H9 (cell line): ENCODE results near the gene SPTBN1. TPM values are rescaled to one million over a fixed set of nuclear protein-coding genes. Genes with fewer than 3 reads are reported as not detected.

Source experiments
- DNase-seq: peaks from one replicate; pipeline ENCODE4 v3.0.0-alpha.2; 2017
- H2AFZ ChIP-seq: one replicate; pipeline ENCODE4 v1.6.1; 2013; ENCODE audit warnings: mild to moderate bottlenecking, low read length, control low read depth, moderate library complexity
- H2AK5ac ChIP-seq: 2 replicates; pipeline ENCODE4 v1.6.1; 2013; ENCODE audit warnings: low read length, control low read depth, mixed read lengths; ENCODE audit not compliant: insufficient read length
- H2BK120ac ChIP-seq: one replicate; pipeline ENCODE4 v1.6.1; 2013; ENCODE audit warnings: low read depth, mild to moderate bottlenecking, low read length, control low read depth, inconsistent platforms; ENCODE audit not compliant: poor library complexity, severe bottlenecking
- H2BK12ac ChIP-seq: 2 replicates; pipeline ENCODE4 v1.6.1; 2013; ENCODE audit warnings: low read length, control low read depth, mixed read lengths, low read depth; ENCODE audit not compliant: insufficient read length
- H2BK15ac ChIP-seq: 2 replicates; pipeline ENCODE4 v1.6.1; 2013; ENCODE audit warnings: low read depth, low read length, control low read depth
- H2BK20ac ChIP-seq: one replicate; pipeline ENCODE4 v1.6.1; 2013; ENCODE audit warnings: low read depth, mild to moderate bottlenecking, low read length, control low read depth, inconsistent platforms; ENCODE audit not compliant: poor library complexity, severe bottlenecking
- H2BK5ac ChIP-seq: 2 replicates; pipeline ENCODE4 v1.6.1; 2013; ENCODE audit warnings: low read length, control low read depth, mixed read lengths; ENCODE audit not compliant: insufficient read length
- H3K14ac ChIP-seq: 2 replicates; pipeline ENCODE4 v1.6.1; 2013; ENCODE audit warnings: low read length, control low read depth; ENCODE audit not compliant: insufficient read depth
- H3K18ac ChIP-seq: 2 replicates; pipeline ENCODE4 v1.6.1; 2013; ENCODE audit warnings: low read depth, mild to moderate bottlenecking, mixed read lengths, low read length, control low read depth; ENCODE audit not compliant: insufficient read length
- H3K23ac ChIP-seq: 2 replicates; pipeline ENCODE4 v1.6.1; 2013; ENCODE audit warnings: low read length, control low read depth, mixed read lengths, low read depth; ENCODE audit not compliant: insufficient read length
- H3K23me2 ChIP-seq: 2 replicates; pipeline ENCODE4 v1.6.1; 2013; ENCODE audit warnings: low read depth, mild to moderate bottlenecking, mixed read lengths, low read length, control low read depth; ENCODE audit not compliant: insufficient read length, poor library complexity, severe bottlenecking
- H3K27ac ChIP-seq: 2 replicates; pipeline ENCODE4 v1.5.1; 2013; ENCODE audit warnings: low read length, control low read depth, mixed read lengths, low read depth; ENCODE audit not compliant: insufficient read length
- H3K27me3 ChIP-seq: 2 replicates; pipeline ENCODE4 v1.6.1; 2013; ENCODE audit warnings: low read length, control low read depth, inconsistent platforms; ENCODE audit not compliant: insufficient read depth
- H3K4ac ChIP-seq: 2 replicates; pipeline ENCODE4 v1.6.1; 2013; ENCODE audit warnings: low read depth, mild to moderate bottlenecking, control low read depth, inconsistent platforms, low read length, moderate library complexity
- H3K4me1 ChIP-seq: 2 replicates; pipeline ENCODE4 v1.6.1; 2013; ENCODE audit warnings: low read length, control low read depth, inconsistent platforms; ENCODE audit not compliant: insufficient read depth
- H3K4me2 ChIP-seq: 2 replicates; pipeline ENCODE4 v1.6.1; 2013; ENCODE audit warnings: low read length, control low read depth, mixed read lengths; ENCODE audit not compliant: insufficient read length, insufficient read depth
- H3K56ac ChIP-seq: 2 replicates; pipeline ENCODE4 v1.6.1; 2013; ENCODE audit warnings: low read depth, mild to moderate bottlenecking, mixed read lengths, low read length, control low read depth; ENCODE audit not compliant: insufficient read length
- H3K79me1 ChIP-seq: 2 replicates; pipeline ENCODE4 v1.6.1; 2013; ENCODE audit warnings: low read depth, mild to moderate bottlenecking, moderate library complexity, low read length, control low read depth, inconsistent platforms; ENCODE audit not compliant: insufficient read depth, poor library complexity, severe bottlenecking
- H3K79me2 ChIP-seq: 2 replicates; pipeline ENCODE4 v1.6.1; 2013; ENCODE audit warnings: low read length, control low read depth, inconsistent platforms; ENCODE audit not compliant: insufficient read depth
- H3K9ac ChIP-seq: 2 replicates; pipeline ENCODE4 v1.6.1; 2013; ENCODE audit warnings: low read length, control low read depth, mixed read lengths; ENCODE audit not compliant: insufficient read length; ENCODE audit errors: extremely low read depth
- H3K9me3 ChIP-seq: one replicate; pipeline ENCODE4 v1.6.1; 2013; ENCODE audit warnings: low read depth, low read length, inconsistent platforms; ENCODE audit not compliant: control insufficient read depth
- H3T11ph ChIP-seq: one replicate; pipeline ENCODE4 v1.6.1; 2013; ENCODE audit warnings: mild to moderate bottlenecking, low read length, control low read depth, inconsistent platforms
- H4K20me1 ChIP-seq: one replicate; pipeline ENCODE4 v1.6.1; 2013; ENCODE audit not compliant: control insufficient read depth, insufficient read length, insufficient read depth
- H4K5ac ChIP-seq: 2 replicates; pipeline ENCODE4 v1.6.1; 2013; ENCODE audit warnings: low read depth, mild to moderate bottlenecking, mixed read lengths, low read length, control low read depth; ENCODE audit not compliant: insufficient read length
- H4K8ac ChIP-seq: replicated peaks from 2 replicates; pipeline ENCODE4 v1.6.1; 2013; ENCODE audit warnings: low read length, control low read depth, mixed read lengths, low read depth; ENCODE audit not compliant: insufficient read length
- H4K91ac ChIP-seq: 2 replicates; pipeline ENCODE4 v1.6.1; 2013; ENCODE audit warnings: low read depth, mild to moderate bottlenecking, moderate library complexity, mixed read lengths, low read length, control low read depth; ENCODE audit not compliant: insufficient read length
- H3K27ac Mint-ChIP-seq, 3 experiments: 2 replicates in 2 of 3; 3 replicates in 1 of 3; pipeline ENCODE4 v1.8.0; 2020 to 2021; ENCODE audit warnings: mixed read lengths in 3 of 3, mild to moderate bottlenecking in 1 of 3, moderate library complexity in 1 of 3
- H3K27me3 Mint-ChIP-seq: 2 replicates; pipeline ENCODE4 v1.8.0; 2021; ENCODE audit warnings: low read depth, mild to moderate bottlenecking, moderate library complexity, mixed read lengths
- H3K36me3 Mint-ChIP-seq, 3 experiments: 2 replicates in 2 of 3; 3 replicates in 1 of 3; pipeline ENCODE4 v1.8.0; 2020 to 2021; ENCODE audit warnings: low read depth in 3 of 3, mixed read lengths in 3 of 3; ENCODE audit not compliant: insufficient read depth in 1 of 3
- H3K4me1 Mint-ChIP-seq, 2 experiments: 2 replicates each; pipeline ENCODE4 v1.8.0; 2020; ENCODE audit warnings: mixed read lengths in 2 of 2
- H3K4me3 Mint-ChIP-seq, 2 experiments: 2 replicates in 1 of 2; 3 replicates in 1 of 2; pipeline ENCODE4 v1.8.0; 2020 to 2021; ENCODE audit warnings: mild to moderate bottlenecking in 2 of 2, mixed read lengths in 2 of 2, moderate library complexity in 1 of 2
- H3K9me3 Mint-ChIP-seq, 2 experiments: 2 replicates in 1 of 2; 3 replicates in 1 of 2; pipeline ENCODE4 v1.8.0; 2020; ENCODE audit warnings: mild to moderate bottlenecking in 2 of 2, mixed read lengths in 2 of 2, moderate library complexity in 1 of 2
- CTCF ChIP-seq: fragments of 200-600 bp; sonication (generic); conservative IDR thresholded peaks from 3 replicates; pipeline ENCODE4 v1.8.0; 2021; ENCODE audit warnings: antibody characterized with exemption, mild to moderate bottlenecking
- WGBS: extraction: QIAGEN DNeasy Blood & Tissue Kit; methylation state at CpG from one replicate; pipeline ENCODE4 v1.1.7; 2013; ENCODE audit warnings: missing lambda C conversion rate, low lambda C conversion rate, mixed read lengths; ENCODE audit not compliant: insufficient read length; ENCODE audit errors: extremely low coverage; 5-methylcytosine and 5-hydroxymethylcytosine counted together
- total RNA-seq: library from RNA; stranded (reverse); gene quantifications from 2 replicates; pipeline ENCODE4 v1.2.1, GENCODE V29; 2021

Gene SPTBN1
- total RNA-seq, 1 experiment from 2014 or later, result 164 TPM

GRCh38 chr2:54539683-54540082 lies 83.6 kb downstream of the SPTBN1 start:
- H3K18ac ChIP-seq, result no peak overlapping the region
- no CpG with 5 or more reads among the region's 6 CpGs for WGBS
- no peaks in the 10 kb centered on the region for H3K27me3 ChIP-seq

More at GRCh38 chr2:54539683-54540082, 83.6 kb downstream of the SPTBN1 start:
- Histone ChIP-seq H2BK5ac (no peak overlapping the region), H4K91ac (no peak overlapping the region), H3K9ac (no peak overlapping the region), H2BK20ac (no peak overlapping the region), H3K23me2 (no peaks in the 10 kb centered on the region), H3K27ac (no peak overlapping the region), H3K9me3 (no peaks in the 10 kb centered on the region), H2AK5ac (no peak overlapping the region), H3K56ac (no peak overlapping the region), H4K8ac (no peak overlapping the region), H3K4me1 (no peaks in the 10 kb centered on the region), H3K4ac (no peak overlapping the region), H3K23ac (no peak overlapping the region), H4K5ac (no peak overlapping the region), H2BK12ac (no peak overlapping the region), H3T11ph (no peak overlapping the region), H2BK120ac (no peak overlapping the region), H3K79me1 (no peaks in the 10 kb centered on the region), H3K4me2 (no peak overlapping the region), H3K79me2 (no peaks in the 10 kb centered on the region), H3K14ac (no peak overlapping the region), H4K20me1 (no peaks in the 10 kb centered on the region), H2BK15ac (no peak overlapping the region), H2AFZ (no peak overlapping the region)
- no peak for TF ChIP-seq CTCF
- no peak for DNase-seq
- Mint-ChIP-seq H3K4me1 (peaks cover 10 to 11% of the 10 kb centered on the region in 2 experiments), H3K27ac (no peak overlapping the region; a peak in 1 of 7 replicates), H3K36me3 (peaks cover 0 to 2% (median 0%) of the 10 kb centered on the region in 3 experiments; a peak in 1 of 7 replicates), H3K9me3 (no peaks in the 10 kb centered on the region), H3K4me3 (no peak overlapping the region), H3K27me3 (no peaks in the 10 kb centered on the region)
